Bronchial epithelial cell (primary cell): ENCODE data around the gene RASGEF1B. TPM values are rescaled to one million over a fixed set of nuclear protein-coding genes. Genes with fewer than 3 reads are reported as not detected.

Source experiments
- DNase-seq: peaks from one replicate; pipeline ENCODE4 v3.0.0-alpha.2; 2010; ENCODE audit warnings: low read depth
- FAIRE-seq: peaks from 2 replicates; lab custom pipeline; 2011; peaks lifted over from hg19 to GRCh38; lab: Jason Lieb, UNC
- H3K27me3 ChIP-seq: 2 replicates; pipeline ENCODE4 v1.5.1; 2011; ENCODE audit warnings: low read length; ENCODE audit not compliant: control insufficient read depth, insufficient read depth
- H3K36me3 ChIP-seq: 2 replicates; pipeline ENCODE4 v1.5.1; 2011; ENCODE audit warnings: low read length; ENCODE audit not compliant: control insufficient read depth, insufficient read depth
- H3K4me3 ChIP-seq: 2 replicates; pipeline ENCODE4 v1.5.1; 2011; ENCODE audit warnings: mild to moderate bottlenecking, low read depth, low read length, control low read depth
- total RNA-seq: library from RNA; depleted of rRNA; stranded (reverse); fragments of >200 nt; gene quantifications from 2 replicates; pipeline ENCODE4 v1.2.1, GENCODE V29; 2014
- TF ChIP-seq, protein P1 (sequence below): IDR thresholded peaks from 2 replicates; pipeline ENCODE4 v1.5.1; 2011; ENCODE audit warnings: mild to moderate bottlenecking, moderate library complexity, low read length, control low read depth, inconsistent platforms; ENCODE audit not compliant: insufficient read depth, severe bottlenecking

Gene RASGEF1B
- total RNA-seq, 1 donor from 2014 or later = 2.6 TPM

DNA sequence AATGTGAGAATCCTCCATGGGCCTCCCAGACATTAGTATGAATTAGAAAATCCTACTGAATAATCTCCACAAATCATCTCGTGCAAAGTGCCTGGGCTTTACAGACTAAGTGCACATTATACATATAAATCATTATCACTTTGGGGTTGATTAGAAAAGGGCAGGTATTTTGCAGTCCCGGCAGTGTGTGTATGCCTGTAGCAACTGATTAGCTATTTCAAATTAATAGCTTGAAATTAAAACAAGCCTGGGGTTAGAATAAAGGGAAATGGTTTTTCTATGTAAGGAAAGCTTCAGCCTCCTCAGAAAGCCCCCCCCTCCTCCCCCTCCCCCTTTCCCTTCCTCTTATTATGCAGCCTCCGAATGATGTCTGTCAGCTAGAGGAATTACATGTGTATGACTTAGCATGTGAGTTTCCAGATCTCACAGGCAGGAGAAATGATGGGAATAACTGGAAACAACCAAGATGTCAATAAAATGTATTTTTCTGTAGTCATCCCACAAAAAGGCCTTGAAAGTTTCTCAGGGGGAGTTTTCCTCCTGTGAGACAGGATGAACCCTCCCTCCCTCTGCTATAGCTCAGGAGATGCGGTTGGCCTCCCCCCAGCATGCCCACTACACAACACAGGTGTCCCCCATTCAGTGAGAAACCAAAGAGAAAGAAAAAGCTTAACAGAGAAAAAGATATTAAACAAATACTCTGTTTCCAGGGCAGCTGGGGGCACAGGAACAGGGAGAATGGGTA lies 41.2 kb upstream of the RASGEF1B start:
- TF ChIP-seq, protein P1, sequence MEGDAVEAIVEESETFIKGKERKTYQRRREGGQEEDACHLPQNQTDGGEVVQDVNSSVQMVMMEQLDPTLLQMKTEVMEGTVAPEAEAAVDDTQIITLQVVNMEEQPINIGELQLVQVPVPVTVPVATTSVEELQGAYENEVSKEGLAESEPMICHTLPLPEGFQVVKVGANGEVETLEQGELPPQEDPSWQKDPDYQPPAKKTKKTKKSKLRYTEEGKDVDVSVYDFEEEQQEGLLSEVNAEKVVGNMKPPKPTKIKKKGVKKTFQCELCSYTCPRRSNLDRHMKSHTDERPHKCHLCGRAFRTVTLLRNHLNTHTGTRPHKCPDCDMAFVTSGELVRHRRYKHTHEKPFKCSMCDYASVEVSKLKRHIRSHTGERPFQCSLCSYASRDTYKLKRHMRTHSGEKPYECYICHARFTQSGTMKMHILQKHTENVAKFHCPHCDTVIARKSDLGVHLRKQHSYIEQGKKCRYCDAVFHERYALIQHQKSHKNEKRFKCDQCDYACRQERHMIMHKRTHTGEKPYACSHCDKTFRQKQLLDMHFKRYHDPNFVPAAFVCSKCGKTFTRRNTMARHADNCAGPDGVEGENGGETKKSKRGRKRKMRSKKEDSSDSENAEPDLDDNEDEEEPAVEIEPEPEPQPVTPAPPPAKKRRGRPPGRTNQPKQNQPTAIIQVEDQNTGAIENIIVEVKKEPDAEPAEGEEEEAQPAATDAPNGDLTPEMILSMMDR = no peak
- H3K27me3 ChIP-seq = no peaks in the 10 kb centered on the region
- H3K4me3 ChIP-seq = no peak overlapping the region
- FAIRE-seq = no peak
- no peaks in the 10 kb centered on the region for H3K36me3 ChIP-seq
- DNase-seq = no peak

GRCh38 chr4:81512001-81512756 lies 40.5 kb upstream of the RASGEF1B start:
- H3K4me3 ChIP-seq = no peak overlapping the region
- DNase-seq (no peak), FAIRE-seq (no peak)
- no peaks in the 10 kb centered on the region for H3K36me3 ChIP-seq
- no peaks in the 10 kb centered on the region for H3K27me3 ChIP-seq
- TF ChIP-seq, protein P1 = no peak

DNA sequence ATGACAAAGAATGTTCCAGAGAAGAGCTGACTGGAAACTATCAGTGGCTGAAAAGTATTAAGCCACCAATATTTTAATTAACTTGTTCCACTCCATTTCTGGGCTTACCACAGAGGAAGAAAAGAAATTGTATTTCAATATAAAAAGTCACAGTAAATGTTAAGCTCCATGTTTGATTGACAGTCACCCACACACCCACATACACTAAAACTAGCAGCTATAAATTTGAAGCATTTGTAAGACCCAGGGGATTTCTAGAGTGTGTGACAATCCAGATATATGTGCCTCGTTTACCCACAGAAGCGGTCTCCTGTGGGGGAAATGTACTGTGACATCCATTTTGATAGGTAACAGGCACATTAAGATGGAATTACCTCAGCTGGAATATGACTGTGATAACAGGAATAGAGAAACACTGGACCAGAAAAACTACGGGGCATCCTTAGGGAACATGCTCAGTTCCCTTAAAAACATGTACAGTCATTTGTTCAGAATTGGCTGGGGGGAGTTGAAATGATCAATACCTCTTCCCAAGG lies 39.0 kb upstream of the RASGEF1B start:
- no peak for DNase-seq
- peak; percentile 52 for FAIRE-seq
- TF ChIP-seq, protein P1 = no peak
- no peak overlapping the region for H3K4me3 ChIP-seq
- H3K36me3 ChIP-seq = no peaks in the 10 kb centered on the region
- no peaks in the 10 kb centered on the region for H3K27me3 ChIP-seq

DNA sequence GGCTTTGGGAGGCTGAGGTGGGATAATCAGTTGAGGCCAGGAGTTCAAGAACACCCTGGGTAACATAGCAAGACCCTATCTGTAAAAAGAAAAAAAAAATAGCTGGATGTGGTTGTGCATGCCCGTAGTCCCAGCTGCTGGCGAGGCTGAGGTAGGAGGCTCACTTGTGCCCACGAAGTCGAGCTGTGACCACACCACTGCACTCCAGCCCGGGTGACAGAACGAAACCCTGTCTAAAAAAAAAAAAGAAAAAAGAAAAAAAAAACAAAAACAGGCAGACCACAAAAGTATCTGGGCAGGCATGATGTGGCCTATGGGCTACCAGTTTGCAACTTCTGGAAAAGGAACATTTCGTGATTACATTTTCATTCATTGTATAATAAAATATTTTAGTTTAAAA lies 38.1 kb upstream of the RASGEF1B start:
- no peak overlapping the region for H3K4me3 ChIP-seq
- H3K27me3 ChIP-seq = no peaks in the 10 kb centered on the region
- no peaks in the 10 kb centered on the region for H3K36me3 ChIP-seq
- TF ChIP-seq, protein P1 = no peak
- FAIRE-seq = no peak
- no peak for DNase-seq

DNA sequence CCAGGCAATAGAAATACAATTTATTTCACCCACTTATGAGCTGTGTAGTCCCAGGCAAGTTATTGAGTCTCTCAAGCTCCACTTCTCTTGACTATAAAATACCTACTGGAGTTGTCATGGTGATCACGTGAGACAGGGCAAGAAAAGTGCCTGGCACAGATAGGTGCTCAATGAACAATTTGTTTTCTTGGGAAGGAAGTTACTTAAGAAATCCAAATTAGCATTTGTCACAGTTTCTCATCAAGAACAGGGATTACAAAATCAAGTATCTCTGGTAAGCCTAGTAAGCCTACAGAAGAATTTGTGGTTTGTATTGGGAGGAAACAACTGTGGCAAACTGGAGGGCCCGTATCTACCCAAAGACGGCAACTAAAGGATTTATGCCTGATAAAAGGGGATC lies 37.5 kb upstream of the RASGEF1B start:
- DNase-seq (no peak), FAIRE-seq (no peak)
- no peaks in the 10 kb centered on the region for H3K36me3 ChIP-seq

More for the DNA sequence above, 37.5 kb upstream of the RASGEF1B start:
- no peaks in the 10 kb centered on the region for H3K27me3 ChIP-seq
- TF ChIP-seq, protein P1 = no peak
- no peak overlapping the region for H3K4me3 ChIP-seq
